GM18502 (cell line): ENCODE data around the gene CERS6.
A peak's percentile ranks its signal among the peaks of the same experiment; 100 is the strongest.

Experiments
- ATAC-seq: cut with Tn5 transposase; IDR thresholded peaks from one replicate; pipeline ENCODE4 v1.9.1; 2021; ENCODE audit warnings: mild to moderate bottlenecking; ENCODE audit not compliant: unreplicated experiment, poor library complexity

CERS6 gene

GRCh38 chr2:168592181-168592831 lies 136.2 kb downstream of the CERS6 start:
- ATAC-seq: no peak

GRCh38 chr2:168593713-168594112 lies 137.6 kb downstream of the CERS6 start:
- peak; percentile 52 for ATAC-seq

- ATAC-seq: peak; percentile 83
Observed at GRCh38 chr2:168594778-168595177, 138.7 kb downstream of the CERS6 start.

GRCh38 chr2:168596881-168597655 lies 141.0 kb downstream of the CERS6 start:
- ATAC-seq: no peak

GRCh38 chr2:168599738-168600137 lies 143.7 kb downstream of the CERS6 start:
- no peak for ATAC-seq

- ATAC-seq: no peak
Observed at GRCh38 chr2:168600949-168601348, 144.9 kb downstream of the CERS6 start.

- peak; percentile 75 for ATAC-seq
Observed at GRCh38 chr2:168601741-168602140, 145.7 kb downstream of the CERS6 start.

- ATAC-seq: no peak
Observed at GRCh38 chr2:168602379-168602778, 146.3 kb downstream of the CERS6 start.

GRCh38 chr2:168602846-168603401 lies 146.9 kb downstream of the CERS6 start:
- ATAC-seq: no peak

- no peak for ATAC-seq
Observed at GRCh38 chr2:168603439-168603961, 147.4 kb downstream of the CERS6 start.

GRCh38 chr2:168604252-168604651 lies 148.2 kb downstream of the CERS6 start:
- no peak for ATAC-seq

- ATAC-seq: no peak
Observed at GRCh38 chr2:168607992-168608391, 151.9 kb downstream of the CERS6 start.

GRCh38 chr2:168608796-168609195 lies 152.7 kb downstream of the CERS6 start:
- no peak for ATAC-seq

GRCh38 chr2:168611091-168611490 lies 155.0 kb downstream of the CERS6 start:
- no peak for ATAC-seq

- ATAC-seq: no peak
Observed at GRCh38 chr2:168611896-168612650, 156.0 kb downstream of the CERS6 start.

GRCh38 chr2:168612719-168613118 lies 156.6 kb downstream of the CERS6 start:
- no peak for ATAC-seq

- ATAC-seq: no peak
Observed at GRCh38 chr2:168613551-168613950, 157.5 kb downstream of the CERS6 start.

- ATAC-seq: no peak
Observed at GRCh38 chr2:168614172-168615018, 158.3 kb downstream of the CERS6 start.

- ATAC-seq: no peak
Observed at GRCh38 chr2:168620554-168620953, 164.5 kb downstream of the CERS6 start.

- no peak for ATAC-seq
Observed at GRCh38 chr2:168622559-168622958, 166.5 kb downstream of the CERS6 start.
